ENCODE results near the gene FARP1.

The FARP1 gene

DNA sequence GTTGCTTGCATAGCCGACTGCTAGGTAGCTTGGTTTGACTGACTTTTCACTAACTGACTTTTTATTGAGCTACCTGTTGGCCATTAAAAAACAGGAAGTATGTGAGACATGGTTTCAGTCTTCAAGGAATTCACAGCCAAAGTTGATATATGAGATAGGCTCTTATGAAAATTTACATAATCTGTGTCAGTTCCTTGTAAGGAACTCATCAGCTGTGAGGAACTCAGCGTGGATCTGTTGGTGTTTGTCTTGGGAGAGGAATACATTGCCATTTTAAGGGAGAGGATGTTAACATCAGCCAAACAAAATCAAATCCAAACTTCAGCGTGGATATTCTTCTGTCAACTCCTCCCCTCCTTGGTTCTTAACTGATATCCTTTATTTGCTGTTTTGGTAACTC is 32.1 kb downstream of the FARP1 start:
- DNase-seq: no peak

DNA sequence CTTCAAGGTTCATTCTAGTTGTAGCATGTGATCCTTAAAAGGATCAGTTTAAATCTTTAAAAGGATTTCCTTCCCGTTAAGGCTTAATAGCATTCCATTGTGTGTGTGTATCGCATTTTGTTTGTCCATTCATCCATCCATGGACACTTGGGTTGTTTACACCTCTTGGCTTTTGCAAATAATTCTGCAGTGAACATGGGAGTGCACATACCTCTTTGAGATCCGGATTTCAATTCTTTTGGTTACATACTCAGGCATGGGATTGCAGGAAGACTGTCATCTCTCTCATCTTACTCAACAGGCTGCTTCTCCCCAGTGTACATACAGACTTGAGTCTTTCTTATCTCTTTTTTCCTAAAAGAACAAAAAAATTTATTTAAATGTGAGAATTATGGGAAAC is 32.9 kb downstream of the FARP1 start:
- DNase-seq: no peak

DNA sequence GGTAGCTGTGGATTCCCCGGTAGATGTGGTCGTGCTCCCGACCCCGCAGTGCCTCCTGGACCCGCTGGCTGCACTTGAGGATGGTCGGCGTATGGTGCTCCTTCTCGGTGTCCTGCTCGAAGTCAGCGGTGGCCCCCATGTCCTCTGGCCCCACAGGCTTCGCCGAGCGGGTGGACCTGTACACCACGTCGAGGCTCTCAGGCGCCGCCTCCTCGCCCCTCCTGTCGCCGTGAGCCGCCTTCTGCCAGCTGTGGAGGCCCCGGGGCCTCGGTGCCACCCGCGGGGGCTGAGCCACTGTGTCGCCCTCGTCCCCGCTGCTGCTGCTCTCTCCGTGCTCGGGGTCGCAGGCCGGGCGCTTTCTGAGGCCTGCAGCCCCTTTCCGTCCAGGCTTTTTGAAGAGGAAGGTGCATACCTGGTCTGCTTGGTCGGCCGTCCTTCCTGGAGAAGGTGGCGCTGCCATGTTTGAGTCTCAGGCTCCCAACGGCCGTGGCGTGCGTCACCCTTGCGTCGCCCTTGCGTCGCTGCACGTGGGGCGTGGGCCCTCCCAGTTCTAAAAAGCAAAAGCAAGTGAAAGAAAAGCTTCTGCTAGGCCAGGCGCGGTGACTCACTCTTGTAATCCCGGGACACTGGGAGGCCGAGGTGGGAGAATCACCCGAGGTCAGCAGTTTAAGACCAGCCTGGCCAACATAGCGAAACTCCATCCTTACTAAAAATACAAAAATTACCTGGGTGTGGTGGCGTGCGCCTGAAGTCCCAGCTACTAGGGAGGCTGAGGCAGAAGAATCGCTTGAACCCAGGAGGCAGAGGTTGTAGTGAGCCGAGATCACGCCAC is 34.1 kb downstream of the FARP1 start, which contains the start of gene RNF113B:
Gene RNF113B, minus strand, starts transcription at position 493 of the 832 bp plus-strand sequence. Its CDS starts 33 bp downstream, at position 460.
- DNase-seq: no peak

DNA sequence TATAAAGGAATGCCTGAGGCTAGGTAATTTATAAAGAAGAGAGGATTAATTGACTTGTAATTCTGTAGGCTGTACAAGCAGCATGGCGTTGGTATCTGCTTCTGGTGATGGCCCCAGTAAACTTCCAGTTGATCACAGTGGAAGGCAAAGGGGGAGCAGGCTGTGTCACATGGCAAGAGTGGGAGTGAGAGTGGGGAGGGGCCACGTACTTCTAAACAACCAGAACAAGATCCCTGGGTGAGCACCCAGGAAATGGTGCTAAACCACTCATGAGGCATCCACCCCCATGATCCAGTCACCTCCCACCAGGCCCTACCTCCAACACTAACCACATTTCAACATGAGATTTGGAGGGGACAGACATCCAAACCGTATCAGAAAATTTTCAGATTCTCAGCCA is 37.2 kb downstream of the FARP1 start:
- DNase-seq: no peak

DNA sequence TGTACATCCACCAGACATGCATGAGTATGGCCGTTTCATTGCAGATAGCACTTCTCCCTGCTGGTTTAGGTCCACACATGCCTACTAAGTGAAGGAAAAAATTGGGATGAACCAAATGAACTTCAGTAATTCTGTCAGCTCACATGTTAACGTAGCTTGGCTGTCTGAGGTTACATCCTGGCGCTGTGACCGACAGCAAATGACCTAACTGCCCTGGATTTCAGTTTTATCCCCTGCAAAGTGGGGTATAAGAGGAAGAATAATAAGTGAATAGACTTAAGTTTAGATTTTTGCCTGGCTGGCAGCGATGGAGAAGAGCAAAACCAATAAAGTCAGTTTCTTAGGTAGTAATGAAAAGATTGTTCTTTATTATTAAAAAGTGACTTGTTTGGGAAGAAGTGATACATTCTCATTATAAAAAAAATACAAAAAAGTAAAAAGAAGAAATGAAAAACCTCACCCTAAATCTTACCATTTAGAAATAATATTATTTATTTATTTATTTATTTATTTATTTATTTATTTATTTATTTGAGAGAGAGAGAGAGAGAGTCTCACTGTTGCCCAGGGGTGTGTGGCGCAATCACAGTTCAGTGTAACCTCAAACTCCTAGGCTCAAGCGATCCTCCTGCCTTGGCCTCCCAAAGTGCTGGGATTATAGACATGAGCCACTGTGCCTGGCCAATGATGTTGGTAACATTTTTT is 38.4 kb downstream of the FARP1 start:
- DNase-seq: no peak

DNA sequence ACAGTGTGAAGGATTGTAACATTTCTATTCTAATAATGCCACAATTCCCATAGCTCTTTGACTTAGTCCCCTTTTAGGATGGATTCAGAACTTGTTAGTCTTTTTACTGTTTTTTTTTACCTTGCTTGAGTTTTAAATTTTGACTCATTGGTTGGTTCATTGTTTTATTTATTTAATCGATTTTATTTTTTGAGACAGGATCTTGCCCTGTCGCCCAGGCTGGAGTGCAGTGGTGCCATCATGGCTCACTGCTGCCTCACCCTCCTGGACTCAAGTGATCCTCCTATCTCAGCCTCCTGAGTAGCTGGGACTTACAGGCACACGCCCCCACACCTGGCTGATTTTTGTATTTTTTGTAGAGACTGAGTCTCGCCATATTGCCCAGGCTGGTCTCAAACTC is 39.3 kb downstream of the FARP1 start:
- DNase-seq: no peak

DNA sequence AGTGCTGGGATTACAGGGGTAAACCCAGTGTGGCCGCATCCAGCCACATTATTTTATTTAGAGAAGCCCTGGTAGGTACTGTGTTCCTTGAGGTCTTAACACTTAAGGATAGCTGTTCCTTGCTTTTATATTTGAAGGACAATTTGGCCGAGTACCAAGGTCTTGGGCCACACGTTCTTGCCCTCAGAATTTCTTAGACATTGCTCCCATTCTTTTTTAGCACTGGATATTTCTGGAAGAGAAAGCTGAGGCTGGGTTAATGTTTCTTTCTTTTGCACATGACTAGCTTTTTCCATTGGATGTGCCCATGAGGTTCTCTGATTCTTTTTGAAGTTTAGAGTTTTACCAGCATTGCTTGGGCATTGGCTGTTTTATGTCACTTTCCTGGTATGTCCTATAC is 39.7 kb downstream of the FARP1 start:
- DNase-seq: no peak

DNA sequence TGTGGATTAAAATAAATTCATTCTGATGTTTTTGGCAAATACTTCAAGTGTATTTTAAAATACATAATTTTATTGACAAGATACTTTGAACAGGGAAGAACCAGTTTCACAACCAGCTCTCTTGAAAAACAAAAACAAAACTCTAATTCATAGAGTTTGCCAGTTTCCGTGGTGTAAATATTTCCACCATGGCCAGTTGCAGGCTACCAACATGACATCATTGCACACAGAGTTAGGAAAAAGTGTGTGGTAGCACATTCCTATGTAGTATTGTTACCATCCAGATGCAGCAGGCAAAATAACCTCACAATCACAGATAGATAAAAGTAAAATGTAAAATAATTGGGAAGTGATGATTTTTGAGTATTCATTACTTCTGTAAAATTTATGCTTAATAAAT is 41.9 kb downstream of the FARP1 start:
- no peak for DNase-seq

DNA sequence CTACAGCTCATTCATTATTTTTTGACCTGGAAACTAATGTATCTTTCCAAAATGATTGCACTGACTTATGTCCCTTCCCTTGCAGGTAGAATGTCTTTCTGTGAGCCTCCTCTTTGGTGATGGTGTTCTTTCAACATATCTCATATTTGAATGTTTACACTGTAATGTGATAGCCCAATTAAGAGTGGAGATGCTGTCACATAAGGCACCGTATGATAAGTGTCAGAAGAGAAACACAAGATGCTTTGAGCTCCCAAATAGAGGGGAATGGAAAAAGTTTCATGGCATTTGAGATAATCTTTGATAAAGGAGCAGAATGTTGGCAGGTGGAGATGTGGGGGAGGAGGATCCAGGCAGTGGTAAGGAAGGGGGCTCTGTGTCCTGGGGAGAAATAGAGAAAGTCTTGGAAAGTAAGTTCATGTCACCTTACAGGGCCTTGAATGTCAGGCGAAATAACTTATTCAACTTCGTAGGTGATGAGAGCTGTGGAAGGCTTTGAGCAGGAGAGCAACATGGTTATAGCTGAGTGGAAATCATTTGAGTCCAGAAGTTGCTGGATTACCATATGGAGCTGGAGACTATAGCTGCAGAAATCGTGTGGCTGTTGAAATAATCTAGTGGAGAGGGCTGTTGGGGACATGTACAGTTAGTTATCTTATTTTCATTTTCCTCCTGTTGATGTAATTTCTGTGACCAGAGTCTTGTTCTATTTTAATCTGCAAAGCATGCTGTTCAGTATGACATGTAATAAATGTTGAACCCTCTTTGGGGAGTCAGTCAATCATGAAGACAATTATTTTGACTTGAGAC is 44.5 kb downstream of the FARP1 start:
- DNase-seq: no peak

DNA sequence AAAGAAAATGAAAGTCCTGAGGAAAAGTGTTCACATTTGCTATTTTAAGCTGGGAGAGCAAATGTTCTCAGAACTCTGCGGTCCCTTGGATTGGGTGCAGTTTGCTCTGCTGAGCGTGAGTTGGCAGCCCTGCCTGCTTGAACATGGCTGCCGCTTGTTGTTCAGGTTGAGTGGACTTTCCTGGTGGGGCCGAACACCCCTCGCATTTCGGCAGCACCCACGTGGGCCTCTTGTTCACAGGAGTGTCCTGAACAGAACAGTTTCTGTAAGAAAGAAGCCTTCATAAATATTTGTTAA is 45.0 kb downstream of the FARP1 start:
- no peak for DNase-seq

DNA sequence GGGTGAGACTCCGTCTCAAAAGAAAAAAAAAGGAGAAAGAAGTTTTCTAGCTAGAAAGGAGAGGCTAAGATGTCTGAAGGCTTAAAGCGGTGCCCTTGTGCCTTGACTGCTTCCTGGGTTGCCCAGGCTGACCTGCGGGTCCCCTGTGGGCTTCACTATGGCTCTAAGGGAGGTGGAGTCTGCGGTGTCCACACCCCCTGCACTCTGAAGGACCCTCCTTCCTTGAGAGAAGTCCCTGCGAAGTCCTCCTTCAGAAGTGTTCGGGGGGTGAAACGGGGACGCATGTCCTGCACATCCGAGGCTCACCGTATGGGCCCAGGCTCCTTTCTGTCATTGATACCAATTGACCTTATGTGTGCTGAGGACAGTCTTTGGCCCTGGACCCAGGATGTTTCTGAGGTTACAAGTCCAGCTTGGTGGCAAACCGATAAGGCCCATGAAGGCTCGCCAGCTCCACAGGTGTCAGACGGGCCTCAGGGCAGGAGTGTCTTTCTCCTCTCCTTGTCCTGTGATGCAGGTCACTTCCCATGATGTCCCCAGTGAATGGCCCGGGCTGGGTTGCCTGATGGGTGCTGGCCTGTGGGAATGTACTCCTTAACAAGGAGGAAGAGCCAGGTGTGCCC is 45.8 kb downstream of the FARP1 start:
- DNase-seq: no peak

DNA sequence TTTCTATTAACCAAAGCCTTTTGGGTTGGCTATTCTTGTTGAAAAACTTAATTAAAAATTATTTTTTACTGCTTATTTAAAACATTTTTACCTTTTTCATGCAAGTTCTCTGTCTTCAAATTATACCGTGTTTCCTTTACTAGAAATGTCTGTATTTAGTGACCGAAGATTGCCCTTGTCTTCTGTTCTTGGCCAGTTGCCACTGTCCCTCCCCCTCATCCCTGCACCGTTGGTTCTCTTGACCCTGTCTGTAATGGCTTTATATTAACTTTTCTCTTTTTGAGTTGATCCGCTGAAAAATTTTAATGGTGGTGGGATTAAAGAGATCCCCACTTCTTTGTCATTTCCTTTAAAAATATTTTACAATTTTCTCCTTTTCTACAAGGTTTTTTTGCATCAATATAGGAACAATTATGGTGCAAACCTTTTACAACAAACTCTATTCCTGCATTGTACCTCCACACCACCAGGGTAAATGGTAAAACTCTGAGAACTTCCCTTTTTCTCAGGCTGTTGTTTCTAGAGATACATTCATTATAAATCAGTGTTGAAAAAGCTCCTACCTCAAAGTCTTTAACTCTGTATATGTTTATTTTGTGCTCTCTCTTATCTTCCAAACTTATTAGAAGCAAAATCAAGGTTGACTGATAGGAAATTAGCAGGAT is 47.1 kb downstream of the FARP1 start:
- no peak for DNase-seq

DNA sequence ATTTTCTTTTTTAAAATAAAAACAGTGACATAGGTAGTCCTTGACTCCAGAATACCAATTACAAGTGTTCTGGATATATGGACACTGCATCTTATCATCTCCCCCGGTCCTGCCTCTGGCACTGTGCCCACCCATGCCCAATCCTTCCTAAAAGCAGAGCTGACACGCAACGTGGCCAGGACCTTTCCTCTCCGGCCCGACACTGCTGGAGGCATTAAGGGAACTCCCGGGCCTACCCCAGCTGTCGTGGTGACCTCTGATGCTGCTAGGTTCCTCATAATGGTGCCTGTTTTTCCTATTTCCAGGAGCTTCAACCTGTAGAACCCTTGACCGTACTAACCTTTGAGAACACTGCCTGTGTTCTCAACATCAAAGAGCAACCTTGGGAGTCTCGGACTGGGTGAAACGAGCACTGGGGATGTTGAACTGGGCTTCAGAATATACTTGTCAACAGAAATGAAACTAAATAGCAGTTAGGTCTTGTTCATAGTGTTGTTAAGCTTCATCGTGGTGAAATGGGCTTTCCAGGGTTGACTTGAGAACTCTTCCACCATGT is 48.1 kb downstream of the FARP1 start:
- no peak for DNase-seq

DNA sequence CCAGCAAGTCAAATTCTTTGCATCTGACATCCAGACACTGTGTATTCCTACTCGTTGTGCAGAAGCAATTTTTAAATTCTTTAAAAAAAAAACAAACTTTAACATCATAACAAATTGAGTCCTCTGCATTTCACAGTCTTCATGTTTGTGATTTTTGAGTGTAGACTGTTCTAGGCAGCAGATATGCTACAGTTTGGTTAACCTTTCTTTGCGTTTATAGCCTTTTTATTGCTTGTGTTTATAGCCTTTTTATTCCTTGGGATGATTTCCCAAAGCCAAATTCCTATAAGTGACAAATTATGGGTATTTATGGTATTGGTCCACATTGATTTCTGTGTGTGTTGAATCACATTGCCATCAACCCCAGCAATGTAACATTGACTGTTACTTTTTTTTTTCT is 49.1 kb downstream of the FARP1 start:
- DNase-seq: no peak

DNA sequence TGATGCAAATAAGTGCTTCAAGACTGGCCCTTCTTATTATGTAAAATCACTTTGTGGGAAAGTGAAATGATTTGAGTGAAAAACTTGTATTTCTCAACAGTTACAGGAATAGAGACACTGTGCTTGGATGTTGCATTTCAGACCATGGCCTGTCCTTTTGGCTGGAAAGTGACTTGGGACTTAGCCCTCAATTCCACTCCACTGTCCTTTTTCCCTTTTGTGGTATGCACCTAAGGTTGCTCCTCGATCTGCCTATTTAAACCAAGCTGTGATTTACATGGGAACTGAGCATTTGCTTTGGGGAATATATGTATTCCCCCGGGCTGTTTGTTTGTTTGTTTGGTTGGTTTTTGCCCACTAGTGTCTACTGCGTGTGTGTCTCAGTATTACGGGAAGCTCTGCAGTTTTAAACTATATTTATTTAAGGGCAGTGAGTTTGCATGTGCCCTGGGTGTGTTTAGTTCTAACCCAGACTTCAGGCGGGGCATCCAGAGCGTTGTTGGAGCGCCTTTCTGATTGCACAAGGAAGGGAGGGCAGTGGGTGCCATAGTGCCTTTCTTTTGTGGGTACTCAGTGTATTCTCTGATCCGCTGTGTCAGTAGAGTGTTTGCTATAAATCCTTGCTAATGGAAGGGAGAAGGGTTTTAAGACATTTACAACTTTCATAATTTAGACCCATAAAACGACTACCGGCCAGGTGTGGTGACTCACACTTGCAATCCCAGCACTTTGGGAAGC is 52.3 kb downstream of the FARP1 start:
- no peak for DNase-seq

DNA sequence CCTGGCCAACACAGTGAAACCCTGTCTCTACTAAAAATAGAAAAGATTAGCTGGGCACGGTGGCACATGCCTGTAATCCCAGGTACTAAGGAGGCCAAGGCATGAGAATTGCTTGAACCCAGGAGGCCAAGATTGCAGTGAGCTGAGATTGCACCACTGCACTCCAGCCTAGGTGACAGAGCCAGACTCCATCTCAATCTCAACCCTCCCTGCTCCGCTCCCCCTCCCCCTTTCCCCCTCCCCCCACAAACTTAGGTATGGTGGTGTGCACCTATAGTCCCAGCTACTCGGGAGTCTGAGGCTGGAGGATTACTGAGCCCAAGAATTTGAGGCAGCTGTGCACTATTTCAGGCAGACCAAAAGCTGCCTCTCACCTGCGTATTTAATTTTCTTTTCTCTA is 55.8 kb downstream of the FARP1 start:
- no peak for DNase-seq

DNA sequence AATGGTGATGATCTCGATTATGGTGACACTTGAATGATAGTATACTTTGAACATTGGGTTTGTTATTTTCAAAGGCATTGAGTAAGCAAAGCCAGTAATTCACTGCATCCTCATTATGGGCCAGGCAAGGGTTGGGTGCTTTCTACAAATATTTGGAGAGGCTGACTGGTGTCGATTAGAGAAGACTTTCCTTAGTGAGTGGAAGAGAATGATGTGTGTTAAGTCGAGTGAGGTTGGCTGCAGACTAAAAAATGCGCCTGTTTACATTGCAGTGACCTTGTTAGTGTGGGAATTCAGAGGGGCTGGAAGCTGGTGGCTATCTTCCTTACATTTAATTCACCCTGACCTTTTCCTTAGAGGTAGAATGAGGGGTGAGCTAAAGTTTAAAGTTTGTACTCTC is 56.6 kb downstream of the FARP1 start:
- DNase-seq: no peak

DNA sequence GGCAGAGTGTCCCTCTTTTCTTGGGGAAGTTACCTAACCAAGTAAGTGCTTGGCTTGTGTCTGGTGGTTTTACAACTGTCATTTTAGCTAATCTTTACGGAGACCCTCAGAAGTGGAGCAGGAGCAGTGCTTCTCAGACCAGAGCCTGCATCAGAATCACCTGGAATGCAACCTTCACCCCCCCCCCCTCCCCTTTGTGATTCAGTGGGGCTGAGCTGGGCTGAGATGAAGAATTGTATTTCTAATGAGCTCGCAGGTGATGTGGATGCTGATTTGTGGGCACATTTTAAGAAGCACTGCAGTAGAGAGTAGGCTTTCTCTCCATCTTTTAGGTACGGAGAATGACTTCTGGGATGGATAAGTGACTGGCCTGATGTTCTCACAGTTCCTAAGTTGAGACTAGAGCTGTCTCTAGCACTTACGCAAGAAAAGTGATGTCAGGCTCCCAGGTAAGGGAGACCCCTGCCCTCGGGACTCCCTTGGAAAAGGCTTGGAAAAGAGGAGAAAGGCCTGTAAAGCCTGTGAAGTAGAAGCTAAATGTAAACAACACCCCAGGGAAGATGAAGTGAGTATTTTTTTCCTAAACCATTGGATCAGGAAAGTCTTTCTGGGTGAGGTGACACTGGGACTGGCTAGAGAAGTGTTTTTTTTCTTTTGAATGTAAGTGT is 57.5 kb downstream of the FARP1 start:
- DNase-seq: no peak

DNA sequence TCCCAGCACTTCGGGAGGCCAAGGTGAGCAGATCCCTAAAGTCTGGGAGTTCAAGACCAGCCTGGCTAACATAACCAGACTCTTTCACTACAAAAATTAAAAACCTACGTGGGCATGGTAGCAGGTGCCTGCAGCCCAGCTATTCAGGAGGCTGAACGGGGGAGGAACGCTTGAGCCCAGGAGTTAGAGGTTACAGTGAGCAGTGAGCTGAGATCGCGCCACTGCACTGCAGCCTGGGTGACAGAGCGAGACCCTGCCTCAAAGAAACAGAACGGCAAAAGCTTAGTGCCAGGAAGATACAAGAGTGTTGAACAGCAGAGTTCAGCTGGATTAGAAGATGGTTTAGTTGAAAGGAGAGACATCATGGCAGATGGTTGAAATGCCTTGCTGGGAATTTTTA is 58.3 kb downstream of the FARP1 start:
- DNase-seq: no peak

DNA sequence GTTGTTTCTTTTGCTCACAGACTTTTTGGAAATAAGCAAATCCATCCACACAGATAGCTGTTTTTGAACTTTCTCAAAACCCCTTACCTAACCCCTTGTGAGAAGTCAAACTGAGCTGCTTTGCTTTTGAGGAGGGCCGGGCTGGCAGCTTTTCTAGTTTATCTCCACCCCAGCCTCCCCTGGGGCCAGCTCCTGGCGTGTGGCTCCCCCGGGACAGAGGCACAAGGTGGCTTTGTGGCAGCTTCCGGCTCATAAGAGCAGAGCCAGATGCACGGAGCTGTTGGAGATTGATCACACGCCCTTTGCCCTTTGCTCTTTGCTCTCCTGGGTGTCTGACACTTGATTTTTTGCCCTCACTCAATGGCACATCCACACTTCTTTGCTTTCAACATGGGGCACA is 59.1 kb downstream of the FARP1 start:
- DNase-seq: no peak

DNA sequence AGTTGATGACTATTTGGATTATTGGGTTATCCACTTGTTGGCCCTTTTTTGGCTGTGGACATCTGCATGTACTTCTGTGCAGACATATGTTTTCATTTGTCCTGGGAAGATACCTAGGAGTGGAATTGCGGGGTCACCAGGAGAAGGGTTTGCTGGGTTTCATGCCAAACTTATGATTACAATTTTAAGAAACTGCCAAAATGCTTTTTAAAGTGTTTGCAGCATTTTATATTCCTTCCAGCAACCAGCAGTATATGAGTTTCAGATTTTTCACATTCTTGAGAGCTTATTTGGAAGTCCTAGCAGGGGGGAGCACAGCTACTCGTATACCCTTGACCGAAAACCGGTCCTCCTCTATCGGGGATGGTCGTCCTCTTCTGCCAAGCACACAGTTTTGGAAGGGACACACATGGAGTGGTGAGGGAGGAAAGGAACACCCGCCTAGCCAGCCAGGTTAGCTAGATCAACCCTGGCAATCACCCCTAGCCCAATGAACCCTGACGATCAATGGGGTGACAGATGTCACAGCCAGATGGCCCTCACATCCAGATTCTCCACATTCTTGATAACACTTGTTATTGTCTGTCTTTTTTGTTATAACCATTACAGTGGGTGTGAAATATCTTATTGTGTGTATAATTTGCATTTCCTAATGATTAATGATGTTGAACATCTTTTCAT is 60.9 kb downstream of the FARP1 start:
- DNase-seq: no peak
